Testis (tissue), 2 donors: ENCODE measurements around the gene LEF1.

Experiments
- CTCF ChIP-seq, 3 experiments: fragments of 450-650 bp in 2 of 3; fragments of 200-600 bp in 1 of 3; sonication (generic) in 1 of 3; IDR thresholded peaks; one replicate each; pipeline ENCODE4 v1.5.1; 2016 to 2019; ENCODE audit warnings: antibody characterized with exemption in 3 of 3, mild to moderate bottlenecking in 2 of 3, moderate library complexity in 1 of 3
- POLR2A ChIP-seq: fragments of 450-650 bp; IDR thresholded peaks from one replicate; pipeline ENCODE4 v1.6.1; 2017; ENCODE audit warnings: antibody characterized with exemption, mild to moderate bottlenecking, moderate library complexity

GRCh38 chr4:108024878-108025165, 143.9 kb downstream of the LEF1 start:
- no peak for TF ChIP-seq CTCF (IDR thresholded peaks at IDR 0.05)
- no peak for TF ChIP-seq POLR2A
